Keratinocyte (primary cell): ENCODE measurements around the gene SCTR.

Source experiments
- CTCF ChIP-seq, 3 experiments: IDR thresholded peaks in 1 of 3; conservative IDR thresholded peaks in 1 of 3; optimal IDR thresholded peaks in 1 of 3; 2 replicates in 2 of 3; 3 replicates in 1 of 3; pipeline versions ENCODE3 to v1.5.1; 2011; ENCODE audit warnings: low read length in 3 of 3, mild to moderate bottlenecking in 3 of 3, moderate library complexity in 2 of 3, control low read depth in 1 of 3, inconsistent platforms in 1 of 3; ENCODE audit not compliant: insufficient read depth in 2 of 3; ENCODE audit errors: extremely low read depth in 1 of 3
- EZH2 ChIP-seq: IDR thresholded peaks from one replicate; pipeline ENCODE4 v1.6.1; 2012; ENCODE audit warnings: inconsistent platforms, mild to moderate bottlenecking, low read length, moderate library complexity

DNA sequence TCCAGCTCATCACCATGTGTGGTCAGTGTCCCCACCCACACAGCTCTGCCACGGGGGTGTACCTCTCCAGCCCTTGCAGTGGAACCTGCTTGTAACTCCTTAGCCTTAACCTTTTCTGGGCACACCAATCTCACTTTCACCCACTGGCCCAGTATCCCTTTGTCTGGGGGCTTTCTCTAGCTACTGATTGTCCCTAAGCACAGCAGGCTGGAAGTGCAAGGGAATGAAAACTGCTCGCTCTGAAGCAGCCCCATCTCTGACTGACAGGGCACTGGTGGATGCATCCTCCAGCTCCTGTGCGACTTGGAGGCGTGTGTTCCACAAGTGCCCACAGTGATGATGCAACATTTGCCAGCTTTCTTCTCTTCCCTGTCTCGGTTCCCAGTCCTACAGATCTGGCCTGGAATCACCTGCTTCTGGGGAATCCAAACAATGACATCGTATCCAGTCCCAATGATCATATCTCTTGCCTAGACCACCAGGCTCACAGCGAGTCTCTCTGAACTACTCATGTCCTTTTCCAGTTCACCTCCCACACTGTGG, 33.6 kb downstream of the SCTR start:
- TF ChIP-seq CTCF (optimal IDR thresholded peaks at IDR 0.05 in 1 of 3, IDR thresholded peaks at IDR 0.05 in 1 of 3, conservative IDR thresholded peaks at IDR 0.05 in 1 of 3; ENCODE audit: extremely low read depth in 1 of 3, insufficient read depth in 2 of 3, low read length in 3 of 3), result no peak
- TF ChIP-seq EZH2, result no peak
